Prostate gland (tissue), 2 donors: Measurements from ENCODE around the gene INPP5J. TPM values are rescaled to one million over a fixed set of nuclear protein-coding genes. Genes with fewer than 3 reads are reported as not detected.
A peak's percentile ranks its signal among the peaks of the same experiment; 100 is the strongest.

Experiments
- DNase-seq: peaks from one replicate; pipeline ENCODE4 v3.0.0-alpha.2; 2019; ENCODE audit warnings: low spot score
- H3K27ac ChIP-seq, 2 donors: fragments of 200-600 bp; sonication (generic); 2 replicates each; pipeline ENCODE4 v1.5.1; 2017 to 2019
- H3K27me3 ChIP-seq: fragments of 200-600 bp; sonication (generic); replicated peaks from 2 replicates; pipeline ENCODE4 v1.5.1; 2019; ENCODE audit not compliant: insufficient read depth
- H3K36me3 ChIP-seq, 2 donors: fragments of 200-600 bp; sonication (generic); 1 replicate in 1 of 2; 2 replicates in 1 of 2; pipeline versions ENCODE4 v1.5.1 to v1.8.1; 2017 to 2019
- H3K4me1 ChIP-seq: fragments of 200-600 bp; sonication (generic); replicated peaks from 2 replicates; pipeline ENCODE4 v1.5.1; 2019
- H3K4me3 ChIP-seq, 2 donors: fragments of 200-600 bp; sonication (generic); 2 replicates each; pipeline ENCODE4 v1.5.1; 2017 to 2019
- H3K9me3 ChIP-seq: fragments of 200-600 bp; sonication (generic); 2 replicates; pipeline ENCODE4 v1.5.1; 2017
- POLR2A ChIP-seq: fragments of 450-650 bp; IDR thresholded peaks from one replicate; pipeline ENCODE4 v1.6.1; 2016; ENCODE audit warnings: antibody characterized with exemption, mild to moderate bottlenecking
- POLR2AphosphoS5 ChIP-seq: sonication (generic); formaldehyde crosslinking; IDR thresholded peaks from one replicate; pipeline ENCODE4 v1.6.1; 2017; ENCODE audit warnings: antibody characterized with exemption
- WGBS: methylation state at CpG from one replicate; pipeline ENCODE4 v1.1.5; 2018; 5-methylcytosine and 5-hydroxymethylcytosine counted together
- intact Hi-C: fragments of 100-400 bp; cut with DNase I; formaldehyde crosslinking; loops from one replicate; pipeline ENCODE4 v1.14.2; 2022
- total RNA-seq, 2 donors: library from RNA; depleted of rRNA; stranded (reverse); fragments of >200 nt; gene quantifications; one replicate each; pipeline ENCODE4 v1.1.0, GENCODE V29; 2016
- TF ChIP-seq, protein P1 (sequence below), 4 experiments: fragments of 200-600 bp in 2 of 4; fragments of 450-650 bp in 2 of 4; sonication (generic) in 2 of 4; IDR thresholded peaks; 1 replicate in 3 of 4; 2 replicates in 1 of 4; pipeline ENCODE4 v1.5.1; 2016 to 2019; ENCODE audit warnings: antibody characterized with exemption in 4 of 4, mild to moderate bottlenecking in 2 of 4, moderate library complexity in 2 of 4

The INPP5J gene
- total RNA-seq, 2 donors from 2014 or later = 14.4 to 33.3 TPM

DNA sequence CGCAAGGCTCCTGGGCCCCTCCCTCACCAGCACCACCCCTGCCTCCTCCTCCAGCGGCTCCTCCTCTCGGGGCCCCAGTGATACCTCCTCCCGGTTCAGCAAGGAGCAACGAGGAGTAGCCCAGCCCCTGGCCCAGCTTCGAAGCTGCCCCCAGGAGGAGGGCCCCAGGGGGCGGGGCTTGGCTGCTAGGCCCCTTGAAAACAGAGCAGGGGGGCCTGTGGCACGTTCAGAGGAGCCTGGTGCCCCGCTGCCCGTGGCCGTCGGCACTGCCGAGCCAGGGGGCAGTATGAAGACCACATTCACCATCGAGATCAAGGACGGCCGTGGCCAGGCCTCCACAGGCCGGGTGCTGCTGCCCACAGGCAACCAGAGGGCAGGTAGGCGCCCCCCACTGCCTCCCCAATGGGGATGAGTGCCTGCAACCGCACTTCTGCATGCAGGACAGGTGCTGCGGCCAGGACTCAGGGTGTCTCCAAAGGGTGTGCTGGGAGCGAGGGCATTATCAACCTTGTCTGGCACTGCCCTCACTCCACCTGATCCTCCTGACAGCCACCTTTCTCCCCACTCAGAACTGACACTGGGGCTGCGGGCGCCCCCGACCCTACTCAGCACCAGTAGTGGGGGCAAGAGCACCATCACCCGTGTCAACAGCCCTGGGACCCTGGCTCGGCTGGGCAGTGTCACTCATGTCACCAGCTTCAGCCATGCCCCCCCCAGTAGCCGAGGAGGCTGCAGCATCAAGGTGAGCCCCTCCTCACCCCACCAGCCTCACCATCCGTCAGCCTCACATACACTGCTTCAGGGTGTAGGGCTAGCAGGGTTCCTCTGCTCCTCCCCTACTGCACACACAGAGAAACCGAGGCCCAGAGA is 31.4 kb upstream of the INPP5J start:
- H3K4me3 ChIP-seq = peak overlapping the region in 1 of 2 donors; percentile 14
- 66% methylated on average over 12 of the region's 29 CpGs for WGBS

GRCh38 chr22:31092161-31092560 is 30.6 kb upstream of the INPP5J start:
- Histone ChIP-seq H3K9me3 (no peaks in the 10 kb centered on the region), H3K36me3 (peaks cover 0 to 31% of the 10 kb centered on the region in 2 donors), H3K4me3 (peak overlapping the region in 1 of 2 donors; percentile 14), H3K27ac (peak overlapping the region; percentile 53 to 64), H3K4me1 (no peaks in the 10 kb centered on the region), H3K27me3 (no peaks in the 10 kb centered on the region)
- DNase-seq = no peak
- no peak for TF ChIP-seq POLR2A
- TF ChIP-seq, protein P1, sequence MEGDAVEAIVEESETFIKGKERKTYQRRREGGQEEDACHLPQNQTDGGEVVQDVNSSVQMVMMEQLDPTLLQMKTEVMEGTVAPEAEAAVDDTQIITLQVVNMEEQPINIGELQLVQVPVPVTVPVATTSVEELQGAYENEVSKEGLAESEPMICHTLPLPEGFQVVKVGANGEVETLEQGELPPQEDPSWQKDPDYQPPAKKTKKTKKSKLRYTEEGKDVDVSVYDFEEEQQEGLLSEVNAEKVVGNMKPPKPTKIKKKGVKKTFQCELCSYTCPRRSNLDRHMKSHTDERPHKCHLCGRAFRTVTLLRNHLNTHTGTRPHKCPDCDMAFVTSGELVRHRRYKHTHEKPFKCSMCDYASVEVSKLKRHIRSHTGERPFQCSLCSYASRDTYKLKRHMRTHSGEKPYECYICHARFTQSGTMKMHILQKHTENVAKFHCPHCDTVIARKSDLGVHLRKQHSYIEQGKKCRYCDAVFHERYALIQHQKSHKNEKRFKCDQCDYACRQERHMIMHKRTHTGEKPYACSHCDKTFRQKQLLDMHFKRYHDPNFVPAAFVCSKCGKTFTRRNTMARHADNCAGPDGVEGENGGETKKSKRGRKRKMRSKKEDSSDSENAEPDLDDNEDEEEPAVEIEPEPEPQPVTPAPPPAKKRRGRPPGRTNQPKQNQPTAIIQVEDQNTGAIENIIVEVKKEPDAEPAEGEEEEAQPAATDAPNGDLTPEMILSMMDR (IDR thresholded peaks at IDR 0.05) = no peak
- 78% methylated on average over 9 of the region's 9 CpGs for WGBS
- intact Hi-C loops = no loop called here

More for the DNA sequence above, 31.4 kb upstream of the INPP5J start:
- no peak for DNase-seq
- Histone ChIP-seq H3K36me3 (peaks cover 0 to 25% of the 10 kb centered on the region in 2 donors), H3K4me1 (no peaks in the 10 kb centered on the region), H3K27ac (peak overlapping the region; percentile 53 to 64), H3K27me3 (no peaks in the 10 kb centered on the region), H3K9me3 (no peaks in the 10 kb centered on the region)
- TF ChIP-seq POLR2A (no peak), POLR2AphosphoS5 (peak; percentile 40)
- TF ChIP-seq, protein P1 (IDR thresholded peaks at IDR 0.05) = no peak
- intact Hi-C loops = loop anchor here (2.0 kb wide), 1 partner anchor 13 kb away; no protein-coding TSS in a partner anchor

DNA sequence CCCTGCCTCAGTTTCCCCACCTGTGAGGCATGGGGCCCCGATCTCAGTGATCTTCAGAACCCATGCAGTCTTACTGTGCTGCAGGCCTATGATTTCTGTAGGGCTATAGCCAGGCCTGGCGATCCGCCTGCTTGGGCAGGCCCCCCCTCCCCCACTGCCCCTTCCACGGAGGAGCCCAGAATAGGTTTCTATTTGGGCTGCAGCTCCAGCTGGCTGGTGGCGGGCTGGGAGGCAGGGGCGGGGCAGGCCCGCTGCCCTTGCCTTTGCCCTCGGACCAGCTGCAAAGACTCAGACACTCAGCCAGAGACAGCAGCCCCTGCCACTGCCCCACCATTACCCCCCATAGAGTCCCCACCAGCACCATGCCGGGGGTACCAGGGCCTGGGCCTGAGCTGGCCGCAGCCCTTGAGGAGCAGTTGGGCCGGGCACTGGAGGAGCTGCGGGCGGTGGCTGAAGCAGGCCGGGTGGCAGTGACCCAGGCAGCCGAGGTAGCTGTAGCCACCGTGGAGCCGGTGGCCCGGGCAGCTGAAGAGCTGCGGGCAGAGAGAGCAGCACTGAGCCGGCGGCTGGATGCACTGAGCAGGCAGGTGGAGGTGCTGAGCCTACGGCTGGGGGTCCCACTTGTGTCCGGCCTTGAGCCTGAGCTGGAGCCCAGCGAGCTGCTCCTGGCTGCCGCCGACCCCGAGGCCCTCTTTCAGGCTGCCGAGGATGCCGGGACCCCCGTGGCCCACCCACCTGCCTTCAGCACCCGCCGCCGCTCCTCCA is 29.5 kb upstream of the INPP5J start:
- Histone ChIP-seq H3K4me3 (peak overlapping the region; percentile 10 to 15), H3K9me3 (no peaks in the 10 kb centered on the region), H3K27me3 (no peaks in the 10 kb centered on the region), H3K4me1 (no peaks in the 10 kb centered on the region), H3K27ac (peak overlapping the region; percentile 52 to 53), H3K36me3 (peaks cover 0 to 33% of the 10 kb centered on the region in 2 donors)
- no peak for DNase-seq
- intact Hi-C loops = no loop called here
- TF ChIP-seq POLR2AphosphoS5 (peak; percentile 4), POLR2A (no peak)
- 85% methylated on average over 31 of the region's 33 CpGs for WGBS

GRCh38 chr22:31094021-31094551 is 28.7 kb upstream of the INPP5J start:
- peaks cover 0 to 33% of the 10 kb centered on the region in 2 donors for H3K36me3 ChIP-seq
- WGBS = 34% methylated on average over 5 of the region's 5 CpGs
- H3K4me1 ChIP-seq = no peaks in the 10 kb centered on the region
- no peak overlapping the region for H3K4me3 ChIP-seq
- TF ChIP-seq POLR2AphosphoS5 (peak; percentile 14), POLR2A (no peak)
- no peaks in the 10 kb centered on the region for H3K9me3 ChIP-seq
- DNase-seq = no peak
- no peaks in the 10 kb centered on the region for H3K27me3 ChIP-seq
- peak overlapping the region; percentile 52 to 53 for H3K27ac ChIP-seq
- intact Hi-C loops = no loop called here

DNA sequence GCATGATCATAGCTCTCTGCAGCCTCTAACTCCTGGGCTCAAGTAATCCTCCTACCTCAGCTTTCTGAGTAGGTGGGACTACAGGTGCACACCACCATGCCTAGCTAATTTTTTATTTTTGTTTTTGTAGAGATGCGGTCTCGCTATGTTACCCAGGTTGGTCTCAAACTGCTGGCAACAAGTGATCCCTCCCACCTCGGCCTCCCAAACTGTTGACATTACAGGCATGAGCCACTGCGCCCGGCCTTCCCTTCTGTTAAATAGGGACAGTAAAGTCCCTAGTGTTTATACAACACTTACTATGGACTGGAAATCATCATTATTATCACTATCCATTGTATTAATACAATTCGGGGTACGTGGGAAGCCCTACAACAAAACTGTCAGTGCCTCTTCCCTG is 28.0 kb upstream of the INPP5J start:
- H3K4me1 ChIP-seq = no peaks in the 10 kb centered on the region
- no peaks in the 10 kb centered on the region for H3K27me3 ChIP-seq
- WGBS = 73% methylated on average over 7 of the region's 7 CpGs
- TF ChIP-seq, protein P1 (IDR thresholded peaks at IDR 0.05) = no peak
- H3K27ac ChIP-seq = peak overlapping the region in 1 of 2 donors; percentile 53
- H3K4me3 ChIP-seq = no peak overlapping the region
- DNase-seq = no peak
- intact Hi-C loops = no loop called here
- no peaks in the 10 kb centered on the region for H3K9me3 ChIP-seq
- H3K36me3 ChIP-seq = peaks cover 0 to 36% of the 10 kb centered on the region in 2 donors
